Measurements from ENCODE around the gene RNPC3.
A peak's percentile ranks its signal among the peaks of the same experiment; 100 is the strongest.

The RNPC3 gene, protein sequence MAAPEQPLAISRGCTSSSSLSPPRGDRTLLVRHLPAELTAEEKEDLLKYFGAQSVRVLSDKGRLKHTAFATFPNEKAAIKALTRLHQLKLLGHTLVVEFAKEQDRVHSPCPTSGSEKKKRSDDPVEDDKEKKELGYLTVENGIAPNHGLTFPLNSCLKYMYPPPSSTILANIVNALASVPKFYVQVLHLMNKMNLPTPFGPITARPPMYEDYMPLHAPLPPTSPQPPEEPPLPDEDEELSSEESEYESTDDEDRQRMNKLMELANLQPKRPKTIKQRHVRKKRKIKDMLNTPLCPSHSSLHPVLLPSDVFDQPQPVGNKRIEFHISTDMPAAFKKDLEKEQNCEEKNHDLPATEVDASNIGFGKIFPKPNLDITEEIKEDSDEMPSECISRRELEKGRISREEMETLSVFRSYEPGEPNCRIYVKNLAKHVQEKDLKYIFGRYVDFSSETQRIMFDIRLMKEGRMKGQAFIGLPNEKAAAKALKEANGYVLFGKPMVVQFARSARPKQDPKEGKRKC

DNA sequence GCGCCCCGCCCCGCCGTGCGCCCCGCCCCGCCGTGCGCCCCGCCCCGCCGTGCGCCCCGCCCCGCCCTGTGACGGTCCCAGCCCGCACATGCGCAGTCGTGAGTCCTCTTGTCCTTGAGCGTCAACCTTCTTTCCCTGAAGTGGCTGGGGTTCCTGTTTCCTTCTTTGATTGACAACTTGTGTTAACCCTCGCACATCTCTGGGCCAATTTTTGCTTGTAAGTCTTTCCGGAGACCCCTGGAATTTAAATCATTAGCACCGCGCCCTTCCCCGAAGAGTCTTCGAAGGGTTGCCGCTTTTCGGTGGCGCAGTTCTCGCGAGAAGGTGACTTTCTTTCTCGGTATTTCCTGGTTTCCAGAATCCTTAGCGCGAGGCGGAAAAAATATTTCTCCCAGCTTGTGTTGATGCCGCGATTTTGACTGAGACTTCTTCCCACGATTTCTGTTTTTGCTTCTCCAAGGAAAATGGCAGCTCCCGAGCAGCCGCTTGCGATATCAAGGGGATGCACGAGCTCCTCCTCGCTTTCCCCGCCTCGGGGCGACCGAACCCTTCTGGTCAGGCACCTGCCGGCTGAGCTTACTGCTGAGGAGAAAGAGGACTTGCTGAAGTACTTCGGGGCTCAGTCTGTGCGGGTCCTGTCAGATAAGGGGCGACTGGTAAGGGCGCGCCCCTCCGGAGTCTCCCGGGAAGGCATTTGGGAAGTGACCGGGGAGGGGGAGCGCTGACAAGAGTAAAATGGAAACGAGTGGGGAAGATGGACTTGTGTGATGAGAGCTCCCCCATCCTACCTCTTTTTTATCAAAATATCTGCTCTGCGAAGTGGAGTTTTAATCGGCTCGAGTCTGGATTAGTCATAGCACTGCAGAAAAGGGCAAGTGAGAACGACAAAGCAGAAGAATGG lies at the start of gene RNPC3:
RNPC3 (plus strand) TSS at position 93 of the 901 bp plus-strand sequence; CDS start at position 465, 372 bp downstream.
- FAIRE-seq = peak; percentile 93

DNA sequence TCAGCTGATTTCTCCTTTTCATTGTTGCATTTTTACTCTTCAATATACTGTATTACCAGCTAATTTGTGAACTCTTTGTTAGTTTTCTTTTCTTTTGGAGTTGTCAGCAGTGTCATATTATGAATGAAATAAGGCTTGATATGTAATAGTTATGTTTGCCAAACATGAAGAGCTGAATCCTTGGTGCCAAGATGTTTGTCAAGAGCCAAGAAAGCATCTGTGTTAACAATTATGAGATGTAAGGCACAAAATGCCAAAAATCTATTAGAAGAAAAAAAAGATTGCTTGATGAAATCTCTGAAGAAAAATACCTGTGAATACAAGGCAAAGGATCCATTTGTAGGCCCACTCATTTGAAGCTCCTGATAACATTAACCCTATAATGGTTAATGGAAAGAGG lies 48.4 kb upstream of the RNPC3 start:
- FAIRE-seq = no peak

DNA sequence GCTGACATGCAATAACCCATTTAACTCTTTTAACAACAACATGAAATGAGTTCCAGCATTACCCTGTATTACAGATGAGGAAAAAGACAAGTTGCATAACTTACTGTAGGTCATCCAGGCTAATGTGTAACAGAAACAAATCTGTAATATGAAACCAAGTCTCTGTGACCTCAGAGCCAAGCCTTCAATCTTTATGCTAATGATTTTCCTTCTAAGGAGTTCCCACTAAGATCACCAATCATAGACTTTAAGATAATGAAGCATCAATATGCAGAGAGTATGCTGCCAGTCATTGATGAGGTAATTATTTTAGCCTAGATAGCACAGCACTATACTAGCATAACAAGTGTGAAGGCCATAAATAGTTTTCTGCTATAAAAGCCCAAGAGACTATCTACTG lies 35.6 kb upstream of the RNPC3 start:
- no peak for FAIRE-seq

DNA sequence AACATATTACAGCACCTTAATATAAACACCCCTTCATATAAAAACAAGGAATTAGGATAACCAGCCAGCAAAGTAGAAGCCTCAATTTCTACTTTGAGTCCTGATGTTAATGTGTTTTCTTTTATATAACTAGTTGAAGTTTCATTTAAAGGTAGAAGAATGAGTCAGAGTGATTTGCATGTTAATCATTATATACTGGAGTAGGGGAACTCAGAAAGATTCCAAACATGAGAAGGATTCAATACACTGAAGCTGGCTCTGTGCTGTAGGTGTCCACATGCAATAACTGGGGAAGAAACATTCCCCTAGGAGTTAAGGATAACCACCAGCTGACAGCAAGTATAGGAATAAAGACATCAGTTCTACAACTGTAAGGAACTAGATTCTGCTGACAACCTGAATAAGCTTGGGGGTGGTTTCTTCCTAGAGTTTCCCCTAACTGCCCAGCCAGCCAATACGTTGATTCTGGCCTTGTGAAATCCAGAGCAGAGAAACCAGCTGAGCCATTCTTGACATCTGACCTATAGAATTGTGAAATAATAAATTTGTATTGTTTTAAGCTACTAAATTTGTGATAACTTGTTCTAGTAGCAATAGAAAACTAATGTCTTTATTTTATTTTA lies 33.4 kb upstream of the RNPC3 start:
- no peak for FAIRE-seq

DNA sequence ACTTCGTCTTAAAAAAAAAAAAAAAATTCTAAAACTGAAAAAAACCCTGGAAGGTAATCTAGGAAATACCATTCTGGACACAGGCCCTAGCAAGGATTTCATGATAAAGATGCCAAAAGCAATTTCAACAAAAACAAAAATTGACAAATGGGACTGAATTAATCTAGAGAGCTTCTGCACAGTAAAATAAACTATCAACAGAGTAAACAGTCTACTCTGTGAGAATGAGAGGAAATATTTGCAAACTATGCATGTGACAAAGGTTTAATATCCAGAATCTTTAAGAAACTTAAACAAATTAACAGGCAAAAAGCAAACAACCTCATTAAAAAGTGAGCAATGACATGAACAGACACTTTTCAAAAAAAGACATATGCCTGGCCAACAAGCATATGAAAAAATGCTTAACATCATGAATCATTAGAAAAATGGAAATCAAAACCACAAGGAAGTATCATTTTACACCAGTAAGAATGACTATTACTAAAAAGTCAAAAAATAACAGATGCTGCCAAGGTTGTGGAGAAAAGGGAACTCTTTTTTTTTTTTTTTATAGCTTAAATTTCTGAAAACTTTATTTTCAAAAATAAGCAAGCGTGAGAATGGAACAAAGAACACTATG lies 29.4 kb upstream of the RNPC3 start:
- FAIRE-seq = no peak

DNA sequence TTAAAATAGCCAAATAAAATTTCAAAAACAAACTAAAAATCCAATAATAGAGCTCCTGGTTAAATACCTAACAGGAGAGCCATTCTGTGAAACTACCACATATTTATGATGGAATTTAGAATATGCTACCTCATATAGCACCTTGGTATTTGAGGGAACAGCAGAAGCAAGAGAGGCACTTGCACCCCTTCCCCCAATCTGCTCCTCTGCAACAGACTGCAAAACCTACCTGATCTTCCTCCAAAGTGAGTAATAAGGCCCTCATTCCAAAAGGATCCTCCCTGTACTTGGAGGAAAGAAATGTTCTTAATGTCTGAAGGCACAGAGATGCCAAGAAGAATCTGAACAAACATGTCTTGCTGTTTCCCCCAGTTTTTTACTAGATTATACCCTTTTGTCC lies 28.1 kb upstream of the RNPC3 start:
- FAIRE-seq = no peak

DNA sequence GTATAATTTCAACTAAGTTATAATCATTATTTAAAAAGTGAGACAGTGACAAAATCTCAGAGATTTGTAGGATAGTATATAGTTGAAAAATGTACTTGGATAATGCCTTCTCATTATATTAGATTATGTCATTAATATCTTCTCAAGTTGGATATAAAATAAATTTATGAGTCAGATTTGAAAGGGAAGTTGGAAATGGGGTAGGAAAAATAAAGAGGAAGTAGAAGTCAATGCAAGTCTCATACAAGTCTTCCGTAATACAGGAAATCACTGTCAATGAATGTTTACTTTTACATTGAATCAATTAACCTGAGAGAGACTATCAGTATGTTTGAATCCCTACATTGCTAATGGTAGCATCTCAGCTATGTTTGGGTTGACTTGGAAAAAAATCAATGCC lies 16.2 kb upstream of the RNPC3 start:
- no peak for FAIRE-seq

DNA sequence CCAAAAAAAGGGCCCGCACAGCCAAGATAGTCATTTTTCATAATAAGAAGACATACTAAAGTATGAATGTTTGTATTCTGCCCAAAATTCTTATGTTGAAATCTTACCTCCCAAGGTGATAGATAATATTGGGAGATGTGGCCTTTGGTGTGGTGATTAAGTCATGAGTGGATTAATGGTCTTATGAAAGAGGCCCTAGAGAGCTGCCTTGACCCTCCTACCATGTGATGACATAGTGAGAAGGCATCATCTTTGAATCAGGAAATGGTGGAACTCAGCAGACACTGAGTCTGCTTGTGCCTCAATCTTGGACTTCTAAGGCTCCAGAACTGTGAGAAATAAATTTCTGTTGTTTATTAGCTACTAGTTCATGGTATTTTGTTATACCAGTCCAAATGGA lies 11.8 kb upstream of the RNPC3 start:
- no peak for FAIRE-seq

DNA sequence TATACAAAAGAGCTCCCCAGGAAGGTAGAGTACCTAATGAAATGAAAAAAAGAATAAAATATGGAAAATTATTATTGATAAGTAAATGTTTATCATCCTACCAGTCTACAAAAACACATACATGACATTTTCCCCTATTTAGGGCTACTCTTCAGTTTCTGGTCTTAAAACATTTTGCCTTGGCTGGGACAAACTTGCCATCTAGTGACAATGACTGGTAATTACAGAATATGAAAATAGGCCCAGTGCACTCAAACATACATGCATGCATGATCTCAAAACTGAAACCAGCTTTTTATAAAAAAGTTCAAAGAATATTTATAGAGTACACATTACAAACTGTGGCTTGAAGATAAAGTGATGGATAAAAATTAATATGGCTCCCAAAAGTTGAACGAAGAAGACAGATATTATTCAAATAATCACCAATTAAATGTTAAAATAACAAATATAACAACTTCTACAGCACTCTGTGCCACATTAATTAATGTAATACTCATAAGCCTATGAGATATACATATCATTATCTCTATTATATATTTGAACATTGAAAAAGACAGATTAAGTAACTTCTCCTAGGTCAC lies 10.5 kb upstream of the RNPC3 start:
- FAIRE-seq = peak; percentile 99

DNA sequence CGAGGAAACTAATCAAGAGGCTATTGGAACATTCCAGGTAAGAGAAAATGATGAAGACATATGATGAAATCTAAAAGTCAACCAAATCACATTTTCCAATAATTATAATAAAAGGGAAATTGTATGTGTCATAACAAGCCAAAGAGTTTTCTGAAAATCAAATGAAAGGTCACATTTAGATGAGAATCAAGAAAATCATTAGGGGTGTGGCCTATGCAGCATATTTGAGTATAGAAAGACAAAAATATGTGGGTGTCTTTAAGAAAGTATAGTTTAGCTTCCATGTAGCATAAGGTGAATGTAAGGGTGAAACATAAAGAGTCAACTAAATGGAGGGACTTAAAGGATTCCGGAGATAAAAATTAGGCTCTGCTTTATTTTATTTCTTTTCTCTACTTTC lies 9.2 kb upstream of the RNPC3 start:
- peak; percentile 49 for FAIRE-seq

DNA sequence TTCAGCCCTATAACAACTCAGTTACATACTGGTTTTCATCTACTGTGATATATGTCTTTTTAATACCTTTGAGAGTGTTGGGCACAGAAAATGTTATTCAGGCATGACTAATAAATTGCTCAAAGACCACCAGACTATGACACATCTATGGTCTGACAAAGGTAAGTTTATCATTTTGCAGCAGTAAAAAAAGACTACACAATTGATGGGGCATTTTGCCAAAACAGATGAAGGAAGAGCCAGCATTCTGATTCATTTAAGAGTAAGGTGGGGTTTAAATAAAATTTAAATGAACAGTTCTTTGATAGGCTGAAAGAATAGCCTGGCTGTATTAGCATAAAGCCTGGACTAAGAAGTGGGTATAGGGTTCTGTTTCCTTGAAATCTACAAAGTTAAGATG lies 8.8 kb upstream of the RNPC3 start:
- no peak for FAIRE-seq

DNA sequence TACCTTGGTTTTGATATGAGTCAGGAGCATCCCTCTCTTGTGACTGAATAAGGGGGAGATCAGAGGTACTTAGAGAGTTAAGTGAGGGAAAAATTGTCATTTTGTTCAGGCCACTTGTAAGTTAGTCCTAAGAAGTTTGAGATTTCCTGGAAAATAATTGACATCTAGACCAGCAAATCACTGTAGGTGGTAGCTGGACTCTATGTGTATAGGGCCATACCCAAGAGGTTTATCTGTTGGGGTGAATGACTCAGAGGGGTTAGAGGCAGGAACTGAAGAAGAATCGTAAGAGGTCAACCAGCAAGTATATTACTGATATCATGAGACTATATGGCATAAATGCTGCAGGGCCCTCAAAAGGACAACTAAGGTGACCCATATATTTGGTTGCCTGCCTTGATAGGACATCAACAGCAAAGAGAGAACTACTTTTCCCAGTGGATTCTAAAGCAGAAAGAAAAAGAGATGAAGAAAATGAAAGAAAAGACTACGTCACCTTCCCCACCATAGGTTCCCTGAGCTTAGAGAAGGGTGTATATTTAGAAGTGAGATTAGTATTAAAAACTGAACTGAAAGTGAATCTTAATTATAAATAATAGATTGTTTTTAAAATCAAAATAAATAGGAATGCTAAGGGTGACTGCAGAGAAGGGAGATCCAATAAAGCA lies 8.0 kb upstream of the RNPC3 start:
- no peak for FAIRE-seq

DNA sequence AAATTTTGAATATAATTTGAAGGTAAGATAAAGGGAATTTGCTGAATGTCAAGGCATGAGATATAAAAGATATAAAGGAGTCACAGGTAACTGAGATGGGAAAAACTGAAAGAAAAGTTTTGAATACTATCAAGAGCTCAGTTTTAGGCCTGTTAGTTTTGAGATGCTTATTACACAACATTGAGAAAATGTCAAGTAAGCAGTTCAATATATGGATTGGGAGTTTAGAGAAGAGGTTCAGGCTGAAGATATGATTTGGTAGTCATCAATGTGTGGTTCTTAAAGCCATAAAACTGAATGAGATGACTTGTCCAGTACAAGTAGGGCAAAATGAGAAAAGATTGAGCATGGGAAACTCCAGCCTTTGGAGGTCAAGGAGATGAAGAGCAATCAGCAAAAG lies 4.7 kb upstream of the RNPC3 start:
- no peak for FAIRE-seq

DNA sequence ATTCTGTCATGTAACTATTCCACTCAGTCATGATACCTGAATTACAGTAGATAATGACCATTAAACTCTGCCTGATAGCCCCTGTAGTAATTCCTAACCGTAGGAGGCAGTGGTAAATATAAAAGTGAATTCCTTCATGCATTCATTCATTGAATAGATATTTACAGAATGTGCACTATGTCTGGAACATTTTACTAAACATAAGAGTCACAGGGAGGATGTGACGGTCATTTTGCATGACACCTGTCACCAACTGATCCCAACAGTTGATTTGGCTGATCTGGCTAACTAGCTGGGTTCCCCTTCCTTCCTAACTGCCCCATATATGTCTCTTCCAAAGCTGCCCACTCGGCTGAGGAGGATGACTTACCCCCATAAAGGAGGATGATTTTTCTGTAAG lies 2.2 kb upstream of the RNPC3 start:
- FAIRE-seq = no peak

DNA sequence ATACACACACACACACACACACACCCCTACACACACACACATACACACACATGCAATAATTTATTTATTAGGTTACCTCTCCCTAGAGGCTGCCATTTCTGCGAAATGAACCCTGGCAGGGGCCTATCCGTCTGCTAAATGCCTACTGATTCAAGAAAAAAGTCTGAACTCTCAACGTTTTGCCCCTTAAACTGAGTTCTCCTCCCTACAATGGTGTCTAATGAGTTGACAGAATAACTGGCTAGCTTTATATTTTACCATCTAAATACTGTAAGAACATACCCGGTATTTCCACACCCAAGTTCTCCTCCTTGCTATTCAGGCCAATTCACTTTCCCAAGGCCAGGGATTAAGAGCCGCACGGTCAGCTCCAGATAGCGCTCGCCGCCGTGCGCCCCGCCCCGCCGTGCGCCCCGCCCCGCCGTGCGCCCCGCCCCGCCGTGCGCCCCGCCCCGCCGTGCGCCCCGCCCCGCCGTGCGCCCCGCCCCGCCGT lies 339 bp upstream of the RNPC3 start:
- no peak for FAIRE-seq

DNA sequence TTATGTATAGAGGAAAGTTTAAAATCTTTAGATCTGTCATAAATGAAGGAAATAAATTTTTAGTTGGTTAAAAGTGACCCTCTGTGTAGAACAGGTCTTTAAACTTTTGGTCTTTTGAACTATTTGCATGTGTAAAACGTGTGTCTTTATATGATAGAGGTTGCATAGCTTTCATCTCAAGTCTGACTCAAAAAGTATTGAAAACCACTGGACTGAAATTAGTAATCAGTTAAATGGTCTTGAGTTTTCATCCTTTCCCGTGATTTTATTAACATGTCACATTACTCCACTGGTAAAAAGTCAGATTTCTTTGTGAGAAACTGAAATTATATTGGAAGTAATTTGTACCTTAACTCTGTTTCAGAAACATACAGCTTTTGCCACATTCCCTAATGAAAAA lies 1.8 kb downstream of the RNPC3 start:
- no peak for FAIRE-seq

DNA sequence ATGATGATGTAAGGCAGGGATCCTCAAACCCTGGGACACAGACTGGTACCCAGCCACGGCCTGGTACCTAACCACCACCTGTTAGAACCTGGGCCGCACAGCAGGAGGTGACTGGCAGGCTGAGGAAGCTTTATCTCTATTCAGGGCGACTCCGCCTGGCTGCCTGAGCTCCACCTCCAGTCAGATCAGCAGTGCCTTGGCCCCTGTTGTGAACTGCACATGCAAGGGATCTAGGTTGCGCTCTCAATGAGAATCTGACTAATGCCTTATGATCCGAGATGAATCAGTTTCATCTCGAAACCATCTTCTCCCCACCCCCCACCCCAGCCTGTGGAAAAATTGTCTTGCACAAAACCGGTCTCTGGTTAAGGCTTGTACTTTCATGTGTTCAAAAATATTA lies 4.2 kb downstream of the RNPC3 start:
- FAIRE-seq = no peak

DNA sequence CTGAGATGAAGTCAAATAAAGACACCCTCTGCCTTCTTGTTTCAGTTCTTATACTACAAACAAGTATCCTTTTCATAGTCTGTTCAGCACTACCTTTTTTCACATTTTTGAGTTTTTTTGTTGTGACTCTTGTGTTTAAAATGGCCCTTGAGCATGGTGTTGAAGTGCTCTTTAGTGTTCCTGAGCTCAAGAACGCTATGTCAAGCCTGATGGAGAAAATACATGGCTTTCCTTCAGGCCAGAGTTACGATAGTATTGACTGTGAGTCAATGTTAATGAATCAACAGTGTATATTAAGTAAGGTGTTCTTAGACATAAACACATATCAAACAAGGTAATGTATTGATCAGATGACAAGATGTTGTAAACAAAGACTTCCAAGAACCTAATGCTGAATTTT lies 12.7 kb downstream of the RNPC3 start:
- no peak for FAIRE-seq

DNA sequence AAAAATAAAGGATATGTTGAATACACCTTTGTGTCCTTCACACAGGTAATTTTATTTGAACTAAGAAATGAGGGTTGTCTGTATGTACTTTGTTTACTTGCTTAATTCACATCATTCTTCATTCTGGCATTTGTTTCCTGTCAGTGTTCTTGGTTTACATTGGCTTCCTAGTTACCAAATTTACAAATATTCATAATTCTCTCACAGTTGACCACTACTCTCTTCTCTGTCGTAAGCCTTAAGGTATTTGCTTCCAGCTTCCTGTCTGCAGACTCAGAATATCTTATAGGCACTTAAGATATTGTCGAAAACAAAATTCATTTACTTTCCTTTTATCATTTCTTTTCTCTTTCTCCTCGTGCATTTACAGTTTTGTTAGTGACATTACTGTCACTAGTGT lies 15.9 kb downstream of the RNPC3 start:
- FAIRE-seq = no peak

DNA sequence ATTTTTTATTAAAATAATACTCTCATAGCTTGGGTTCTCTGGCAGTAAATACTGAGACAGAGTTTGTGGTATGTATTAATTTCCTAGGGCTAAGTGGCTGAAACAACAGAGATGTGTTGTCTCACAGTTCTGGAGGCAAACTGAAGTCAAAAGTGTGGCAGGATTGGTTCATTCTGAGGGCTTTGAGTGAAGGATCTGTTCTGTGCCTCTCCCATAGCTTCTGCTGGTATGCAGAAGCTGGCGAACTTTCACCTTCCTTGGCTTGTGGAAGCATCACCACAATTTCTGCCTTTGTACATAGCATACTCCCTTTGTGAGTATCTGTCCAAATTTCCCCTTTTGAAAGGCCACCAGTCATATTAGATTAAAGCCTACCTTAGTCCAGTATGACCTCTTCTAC lies 21.0 kb downstream of the RNPC3 start:
- no peak for FAIRE-seq

DNA sequence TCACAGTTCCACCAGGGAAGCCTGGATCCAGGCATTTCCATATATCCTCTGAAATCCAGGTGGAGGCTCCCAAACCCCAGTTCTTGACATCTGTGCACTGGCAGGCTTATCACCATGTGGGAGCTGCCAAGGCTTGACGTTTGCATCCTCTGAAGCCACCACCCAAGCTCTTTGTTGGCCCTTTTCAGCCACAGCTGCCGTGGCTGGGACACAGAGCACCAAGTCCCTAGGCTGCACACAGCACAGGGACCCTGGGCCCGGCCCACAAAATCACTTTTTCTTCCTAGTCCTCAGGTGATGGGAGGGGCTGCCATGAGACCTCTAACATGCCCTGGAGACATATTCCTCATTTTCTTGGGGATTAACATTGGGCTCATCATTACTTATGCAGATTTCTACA lies 22.3 kb downstream of the RNPC3 start:
- FAIRE-seq = no peak

DNA sequence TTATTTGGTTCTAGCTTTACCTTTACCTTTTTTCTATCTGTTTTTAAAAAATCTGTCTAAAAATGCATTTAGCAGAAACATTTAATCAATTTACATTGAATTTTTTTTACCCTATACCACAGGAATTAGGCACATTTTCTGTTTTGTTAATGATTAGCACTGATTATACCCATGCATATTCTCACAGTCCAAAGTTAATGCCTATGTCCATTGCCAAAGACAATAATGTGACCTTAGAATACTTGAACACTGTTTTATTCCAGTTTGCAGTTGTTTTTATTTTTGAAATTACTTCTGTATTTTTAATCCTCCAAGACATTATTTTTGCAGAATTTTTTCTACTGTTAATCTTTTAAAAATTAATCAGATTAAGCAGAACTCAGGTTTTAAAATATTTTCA lies 34.9 kb downstream of the RNPC3 start:
- FAIRE-seq = no peak

Measured in G401.6 (cell line).